ENCODE results near the gene CCDC174.

DNA sequence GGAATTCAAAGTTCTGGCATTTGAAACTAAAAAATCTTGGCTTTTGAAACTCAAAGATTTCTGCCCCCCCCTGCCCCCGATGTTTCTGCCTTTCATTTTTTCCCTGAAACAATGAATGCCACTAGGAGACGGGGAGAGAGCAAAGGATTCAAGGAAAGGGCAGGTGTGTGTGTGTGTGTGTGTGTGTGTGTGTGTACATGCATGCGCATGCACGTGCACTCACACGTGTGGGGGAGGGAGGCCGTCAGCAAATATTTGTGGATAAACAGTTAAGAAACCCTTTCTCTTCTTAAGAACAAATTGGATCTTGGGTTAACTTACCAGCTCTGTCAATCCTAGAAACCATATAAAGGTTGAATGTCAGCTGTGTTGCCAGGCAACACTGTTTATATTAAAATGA is 29.2 kb upstream of the CCDC174 start:
- TF ChIP-seq POLR2A (IDR thresholded peaks at IDR 0.05) = no peak
- TF ChIP-seq, protein P1, sequence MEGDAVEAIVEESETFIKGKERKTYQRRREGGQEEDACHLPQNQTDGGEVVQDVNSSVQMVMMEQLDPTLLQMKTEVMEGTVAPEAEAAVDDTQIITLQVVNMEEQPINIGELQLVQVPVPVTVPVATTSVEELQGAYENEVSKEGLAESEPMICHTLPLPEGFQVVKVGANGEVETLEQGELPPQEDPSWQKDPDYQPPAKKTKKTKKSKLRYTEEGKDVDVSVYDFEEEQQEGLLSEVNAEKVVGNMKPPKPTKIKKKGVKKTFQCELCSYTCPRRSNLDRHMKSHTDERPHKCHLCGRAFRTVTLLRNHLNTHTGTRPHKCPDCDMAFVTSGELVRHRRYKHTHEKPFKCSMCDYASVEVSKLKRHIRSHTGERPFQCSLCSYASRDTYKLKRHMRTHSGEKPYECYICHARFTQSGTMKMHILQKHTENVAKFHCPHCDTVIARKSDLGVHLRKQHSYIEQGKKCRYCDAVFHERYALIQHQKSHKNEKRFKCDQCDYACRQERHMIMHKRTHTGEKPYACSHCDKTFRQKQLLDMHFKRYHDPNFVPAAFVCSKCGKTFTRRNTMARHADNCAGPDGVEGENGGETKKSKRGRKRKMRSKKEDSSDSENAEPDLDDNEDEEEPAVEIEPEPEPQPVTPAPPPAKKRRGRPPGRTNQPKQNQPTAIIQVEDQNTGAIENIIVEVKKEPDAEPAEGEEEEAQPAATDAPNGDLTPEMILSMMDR (IDR thresholded peaks at IDR 0.05) = no peak

All from testis (tissue), 2 donors.